HepG2 (cell line): ENCODE data around the gene ANKZF1. TPM values are rescaled to one million over a fixed set of nuclear protein-coding genes. Genes with fewer than 3 reads are reported as not detected.

ENCODE experiments used
- CC2D1A ChIP-seq: sonication (generic); formaldehyde crosslinking; IDR thresholded peaks from 2 replicates; pipeline ENCODE4 v1.8.1; 2023; ENCODE audit warnings: mild to moderate bottlenecking, missing genetic modification reagents
- DMAP1 ChIP-seq: IDR thresholded peaks from 2 replicates; pipeline ENCODE4 v1.6.1; 2016
- MBD4 ChIP-seq: IDR thresholded peaks from 2 replicates; pipeline ENCODE4 v1.6.1; 2012; ENCODE audit warnings: low read length, inconsistent platforms, borderline replicate concordance
- NFE2L1 ChIP-seq: sonication (generic); formaldehyde crosslinking; IDR thresholded peaks from 2 replicates; pipeline ENCODE4 v1.4.0; 2020; ENCODE audit warnings: missing genetic modification reagents, mild to moderate bottlenecking, borderline replicate concordance
- NR2F2 ChIP-seq: IDR thresholded peaks from 2 replicates; pipeline ENCODE4 v1.6.1; 2012; ENCODE audit warnings: low read depth, inconsistent platforms, borderline replicate concordance
- RCOR2 ChIP-seq: IDR thresholded peaks from 2 replicates; pipeline ENCODE4 v1.6.1; 2016; ENCODE audit warnings: missing biosample characterization, missing genetic modification reagents
- SPEN ChIP-seq: sonication (generic); formaldehyde crosslinking; IDR thresholded peaks from 2 replicates; pipeline ENCODE4 v1.5.1; 2020; ENCODE audit warnings: low read depth, mild to moderate bottlenecking, missing genetic modification reagents
- TAF1 ChIP-seq: sonication (generic); formaldehyde crosslinking; IDR thresholded peaks from 2 replicates; pipeline ENCODE4 v1.4.0; 2020; ENCODE audit warnings: missing genetic modification reagents
- TBP ChIP-seq: sonication (generic); formaldehyde crosslinking; IDR thresholded peaks from 2 replicates; pipeline ENCODE4 v1.5.0; 2020; ENCODE audit warnings: missing genetic modification reagents
- ZBTB3 ChIP-seq: sonication (generic); formaldehyde crosslinking; IDR thresholded peaks from 2 replicates; pipeline ENCODE4 v1.4.0; 2020; ENCODE audit warnings: low read depth, mild to moderate bottlenecking, moderate library complexity, missing genetic modification reagents, borderline replicate concordance
- ZBTB8A ChIP-seq: sonication (generic); formaldehyde crosslinking; IDR thresholded peaks from 2 replicates; pipeline ENCODE4 v1.4.0; 2020; ENCODE audit warnings: mild to moderate bottlenecking, low read depth, missing genetic modification reagents, borderline replicate concordance
- ZFP36L2 ChIP-seq: sonication (generic); formaldehyde crosslinking; IDR thresholded peaks from 2 replicates; pipeline ENCODE4 v1.4.0; 2020; ENCODE audit warnings: missing genetic modification reagents
- ZKSCAN8 ChIP-seq: IDR thresholded peaks from 2 replicates; pipeline ENCODE4 v1.6.1; 2016; ENCODE audit warnings: borderline replicate concordance, missing genetic modification reagents, missing compliant biosample characterization
- ZNF569 ChIP-seq: sonication (generic); formaldehyde crosslinking; IDR thresholded peaks from 2 replicates; pipeline ENCODE4 v1.5.0; 2020; ENCODE audit warnings: mild to moderate bottlenecking, missing genetic modification reagents, moderate library complexity, borderline replicate concordance
- ZNF589 ChIP-seq: sonication (generic); formaldehyde crosslinking; conservative IDR thresholded peaks from 2 replicates; pipeline ENCODE4 v1.8.0; 2022; ENCODE audit warnings: mild to moderate bottlenecking, moderate library complexity, missing genetic modification reagents
- ZNF678 ChIP-seq: sonication (generic); formaldehyde crosslinking; IDR thresholded peaks from 2 replicates; pipeline ENCODE4 v1.4.0; 2020; ENCODE audit warnings: mild to moderate bottlenecking, missing genetic modification reagents
- ZNF792 ChIP-seq: IDR thresholded peaks from 2 replicates; pipeline ENCODE4 v1.6.1; 2016
- polyA plus RNA-seq, 8 experiments: library from polyadenylated mRNA; depleted of rRNA in 3 of 8; stranded (reverse) in 7 of 8; unstranded in 1 of 8; fragments of >200 nt; fragmentation: Illumina TruSeq in 4 of 8; extraction: Trizol in 4 of 8; gene quantifications; 2 replicates each; pipeline versions ENCODE4 v1.2.1 to v1.2.3, GENCODE V29; 2011 to 2016; ENCODE audit warnings: low read depth in 4 of 8, missing spikeins in 1 of 8, mixed read lengths in 1 of 8; ENCODE audit not compliant: insufficient read depth in 1 of 8
- total RNA-seq, 5 experiments: library from RNA; depleted of rRNA; stranded (reverse); fragments of >200 nt; fragmentation: Illumina TruSeq; extraction: Trizol; gene quantifications; 2 replicates each; pipeline ENCODE4 v1.2.3, GENCODE V29; 2016; ENCODE audit warnings: low read depth in 1 of 5
- TF ChIP-seq, protein P1 (sequence below): sonication (generic); formaldehyde crosslinking; IDR thresholded peaks from 2 replicates; pipeline ENCODE4; 2020; ENCODE audit warnings: missing genetic modification reagents, mild to moderate bottlenecking, borderline replicate concordance
- TF ChIP-seq, protein P2 (sequence below): sonication (generic); formaldehyde crosslinking; IDR thresholded peaks from 2 replicates; pipeline ENCODE4 v1.4.0; 2020; ENCODE audit warnings: missing genetic modification reagents
- TF ChIP-seq, protein P3 (sequence below): sonication (generic); formaldehyde crosslinking; IDR thresholded peaks from 2 replicates; pipeline ENCODE4 v1.8.1; 2023; ENCODE audit warnings: missing genetic modification reagents, mild to moderate bottlenecking, borderline replicate concordance
- TF ChIP-seq, protein P4 (sequence below): IDR thresholded peaks from 2 replicates; pipeline ENCODE4 v1.6.1; 2016; ENCODE audit warnings: missing compliant biosample characterization, missing genetic modification reagents, borderline replicate concordance

The ANKZF1 gene
- total and polyA plus RNA-seq, 2 of the 13 experiments (the other 11 are each of a cell fraction or from before 2014, with no cell fraction given) = 25.3 to 128 TPM

DNA sequence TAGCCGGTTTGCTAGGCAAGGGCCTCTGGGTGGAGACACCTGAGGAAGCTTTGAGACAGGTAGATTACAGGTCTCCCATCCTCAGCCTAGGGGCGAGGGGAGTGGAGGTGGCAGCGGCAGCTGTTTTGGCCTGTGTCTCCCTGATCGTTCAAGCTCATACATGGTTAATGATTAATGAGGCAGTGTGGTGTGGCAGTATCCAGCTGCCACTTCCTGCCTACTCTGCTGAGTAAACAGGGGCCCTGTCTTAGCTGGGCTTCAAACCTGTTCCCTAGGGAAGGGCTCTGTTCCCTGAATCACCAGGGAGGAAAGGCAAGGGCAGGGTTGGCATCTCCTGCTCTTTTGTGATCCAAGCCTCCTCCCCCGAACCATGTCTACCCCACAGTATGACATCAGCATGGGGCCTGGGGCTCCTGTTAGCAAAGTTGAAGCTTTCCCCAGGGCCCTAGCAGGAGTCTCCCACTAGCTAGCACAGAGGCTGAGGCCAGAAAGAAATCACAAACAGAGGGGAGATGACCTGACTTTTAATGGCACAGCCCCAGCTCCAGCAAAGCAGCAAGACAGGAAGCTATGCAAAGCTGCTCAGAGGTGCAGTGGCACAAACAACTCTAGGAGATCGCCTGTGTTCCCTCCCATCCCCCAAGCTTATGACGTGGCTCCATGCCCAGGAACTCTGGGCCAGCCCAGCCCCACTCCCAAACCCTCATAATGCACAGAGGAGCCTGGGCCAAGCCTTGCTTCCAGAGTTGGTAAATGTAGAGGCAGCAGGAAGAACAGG lies 19.8 kb downstream of the ANKZF1 start (continued):
- TF ChIP-seq CC2D1A (0 out of 2 replicates have a peak, but pooled peaks have one; percentile 10), ZKSCAN8 (CRISPR knock-in tag) (peak; percentile 63), SPEN (CRISPR knock-in tag) (peak; percentile 74), TAF1 (CRISPR knock-in tag) (peak; percentile 70), ZNF678 (CRISPR knock-in tag) (no peak), NR2F2 (0 out of 2 replicates have a peak, but pooled peaks have one; percentile 50), ZBTB3 (CRISPR knock-in tag) (peak; percentile 98), ZNF569 (CRISPR knock-in tag) (peak; percentile 66; the same call in 1 of the 2 replicates), DMAP1 (peak; percentile 57; the same call in 1 of the 2 replicates), ZFP36L2 (CRISPR knock-in tag) (no peak), ZNF792 (CRISPR knock-in tag) (no peak; the same call in 1 of the 2 replicates), MBD4 (no peak), RCOR2 (CRISPR knock-in tag) (no peak), NFE2L1 (CRISPR knock-in tag) (no peak), ZNF589 (CRISPR knock-in tag) (no peak), ZBTB8A (CRISPR knock-in tag) (0 out of 2 replicates have a peak, but pooled peaks have one; percentile 5), TBP (CRISPR knock-in tag) (no peak)
- TF ChIP-seq, protein P1, sequence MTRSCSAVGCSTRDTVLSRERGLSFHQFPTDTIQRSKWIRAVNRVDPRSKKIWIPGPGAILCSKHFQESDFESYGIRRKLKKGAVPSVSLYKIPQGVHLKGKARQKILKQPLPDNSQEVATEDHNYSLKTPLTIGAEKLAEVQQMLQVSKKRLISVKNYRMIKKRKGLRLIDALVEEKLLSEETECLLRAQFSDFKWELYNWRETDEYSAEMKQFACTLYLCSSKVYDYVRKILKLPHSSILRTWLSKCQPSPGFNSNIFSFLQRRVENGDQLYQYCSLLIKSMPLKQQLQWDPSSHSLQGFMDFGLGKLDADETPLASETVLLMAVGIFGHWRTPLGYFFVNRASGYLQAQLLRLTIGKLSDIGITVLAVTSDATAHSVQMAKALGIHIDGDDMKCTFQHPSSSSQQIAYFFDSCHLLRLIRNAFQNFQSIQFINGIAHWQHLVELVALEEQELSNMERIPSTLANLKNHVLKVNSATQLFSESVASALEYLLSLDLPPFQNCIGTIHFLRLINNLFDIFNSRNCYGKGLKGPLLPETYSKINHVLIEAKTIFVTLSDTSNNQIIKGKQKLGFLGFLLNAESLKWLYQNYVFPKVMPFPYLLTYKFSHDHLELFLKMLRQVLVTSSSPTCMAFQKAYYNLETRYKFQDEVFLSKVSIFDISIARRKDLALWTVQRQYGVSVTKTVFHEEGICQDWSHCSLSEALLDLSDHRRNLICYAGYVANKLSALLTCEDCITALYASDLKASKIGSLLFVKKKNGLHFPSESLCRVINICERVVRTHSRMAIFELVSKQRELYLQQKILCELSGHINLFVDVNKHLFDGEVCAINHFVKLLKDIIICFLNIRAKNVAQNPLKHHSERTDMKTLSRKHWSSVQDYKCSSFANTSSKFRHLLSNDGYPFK (CRISPR knock-in tag) = peak; percentile 69; the same call in 1 of the 2 replicates
- TF ChIP-seq, protein P2, sequence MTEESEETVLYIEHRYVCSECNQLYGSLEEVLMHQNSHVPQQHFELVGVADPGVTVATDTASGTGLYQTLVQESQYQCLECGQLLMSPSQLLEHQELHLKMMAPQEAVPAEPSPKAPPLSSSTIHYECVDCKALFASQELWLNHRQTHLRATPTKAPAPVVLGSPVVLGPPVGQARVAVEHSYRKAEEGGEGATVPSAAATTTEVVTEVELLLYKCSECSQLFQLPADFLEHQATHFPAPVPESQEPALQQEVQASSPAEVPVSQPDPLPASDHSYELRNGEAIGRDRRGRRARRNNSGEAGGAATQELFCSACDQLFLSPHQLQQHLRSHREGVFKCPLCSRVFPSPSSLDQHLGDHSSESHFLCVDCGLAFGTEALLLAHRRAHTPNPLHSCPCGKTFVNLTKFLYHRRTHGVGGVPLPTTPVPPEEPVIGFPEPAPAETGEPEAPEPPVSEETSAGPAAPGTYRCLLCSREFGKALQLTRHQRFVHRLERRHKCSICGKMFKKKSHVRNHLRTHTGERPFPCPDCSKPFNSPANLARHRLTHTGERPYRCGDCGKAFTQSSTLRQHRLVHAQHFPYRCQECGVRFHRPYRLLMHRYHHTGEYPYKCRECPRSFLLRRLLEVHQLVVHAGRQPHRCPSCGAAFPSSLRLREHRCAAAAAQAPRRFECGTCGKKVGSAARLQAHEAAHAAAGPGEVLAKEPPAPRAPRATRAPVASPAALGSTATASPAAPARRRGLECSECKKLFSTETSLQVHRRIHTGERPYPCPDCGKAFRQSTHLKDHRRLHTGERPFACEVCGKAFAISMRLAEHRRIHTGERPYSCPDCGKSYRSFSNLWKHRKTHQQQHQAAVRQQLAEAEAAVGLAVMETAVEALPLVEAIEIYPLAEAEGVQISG (CRISPR knock-in tag) = peak; percentile 80
- TF ChIP-seq, protein P3, sequence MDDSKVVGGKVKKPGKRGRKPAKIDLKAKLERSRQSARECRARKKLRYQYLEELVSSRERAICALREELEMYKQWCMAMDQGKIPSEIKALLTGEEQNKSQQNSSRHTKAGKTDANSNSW = peak; percentile 62; the same call in 1 of the 2 replicates
- TF ChIP-seq, protein P4, sequence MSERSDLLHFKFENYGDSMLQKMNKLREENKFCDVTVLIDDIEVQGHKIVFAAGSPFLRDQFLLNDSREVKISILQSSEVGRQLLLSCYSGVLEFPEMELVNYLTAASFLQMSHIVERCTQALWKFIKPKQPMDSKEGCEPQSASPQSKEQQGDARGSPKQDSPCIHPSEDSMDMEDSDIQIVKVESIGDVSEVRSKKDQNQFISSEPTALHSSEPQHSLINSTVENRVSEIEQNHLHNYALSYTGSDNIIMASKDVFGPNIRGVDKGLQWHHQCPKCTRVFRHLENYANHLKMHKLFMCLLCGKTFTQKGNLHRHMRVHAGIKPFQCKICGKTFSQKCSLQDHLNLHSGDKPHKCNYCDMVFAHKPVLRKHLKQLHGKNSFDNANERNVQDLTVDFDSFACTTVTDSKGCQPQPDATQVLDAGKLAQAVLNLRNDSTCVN = peak; percentile 11; the same call in 1 of the 2 replicates
